ENCODE results near the gene BBS2.

The BBS2 gene, protein sequence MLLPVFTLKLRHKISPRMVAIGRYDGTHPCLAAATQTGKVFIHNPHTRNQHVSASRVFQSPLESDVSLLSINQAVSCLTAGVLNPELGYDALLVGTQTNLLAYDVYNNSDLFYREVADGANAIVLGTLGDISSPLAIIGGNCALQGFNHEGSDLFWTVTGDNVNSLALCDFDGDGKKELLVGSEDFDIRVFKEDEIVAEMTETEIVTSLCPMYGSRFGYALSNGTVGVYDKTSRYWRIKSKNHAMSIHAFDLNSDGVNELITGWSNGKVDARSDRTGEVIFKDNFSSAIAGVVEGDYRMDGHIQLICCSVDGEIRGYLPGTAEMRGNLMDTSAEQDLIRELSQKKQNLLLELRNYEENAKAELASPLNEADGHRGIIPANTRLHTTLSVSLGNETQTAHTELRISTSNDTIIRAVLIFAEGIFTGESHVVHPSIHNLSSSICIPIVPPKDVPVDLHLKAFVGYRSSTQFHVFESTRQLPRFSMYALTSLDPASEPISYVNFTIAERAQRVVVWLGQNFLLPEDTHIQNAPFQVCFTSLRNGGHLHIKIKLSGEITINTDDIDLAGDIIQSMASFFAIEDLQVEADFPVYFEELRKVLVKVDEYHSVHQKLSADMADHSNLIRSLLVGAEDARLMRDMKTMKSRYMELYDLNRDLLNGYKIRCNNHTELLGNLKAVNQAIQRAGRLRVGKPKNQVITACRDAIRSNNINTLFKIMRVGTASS

DNA sequence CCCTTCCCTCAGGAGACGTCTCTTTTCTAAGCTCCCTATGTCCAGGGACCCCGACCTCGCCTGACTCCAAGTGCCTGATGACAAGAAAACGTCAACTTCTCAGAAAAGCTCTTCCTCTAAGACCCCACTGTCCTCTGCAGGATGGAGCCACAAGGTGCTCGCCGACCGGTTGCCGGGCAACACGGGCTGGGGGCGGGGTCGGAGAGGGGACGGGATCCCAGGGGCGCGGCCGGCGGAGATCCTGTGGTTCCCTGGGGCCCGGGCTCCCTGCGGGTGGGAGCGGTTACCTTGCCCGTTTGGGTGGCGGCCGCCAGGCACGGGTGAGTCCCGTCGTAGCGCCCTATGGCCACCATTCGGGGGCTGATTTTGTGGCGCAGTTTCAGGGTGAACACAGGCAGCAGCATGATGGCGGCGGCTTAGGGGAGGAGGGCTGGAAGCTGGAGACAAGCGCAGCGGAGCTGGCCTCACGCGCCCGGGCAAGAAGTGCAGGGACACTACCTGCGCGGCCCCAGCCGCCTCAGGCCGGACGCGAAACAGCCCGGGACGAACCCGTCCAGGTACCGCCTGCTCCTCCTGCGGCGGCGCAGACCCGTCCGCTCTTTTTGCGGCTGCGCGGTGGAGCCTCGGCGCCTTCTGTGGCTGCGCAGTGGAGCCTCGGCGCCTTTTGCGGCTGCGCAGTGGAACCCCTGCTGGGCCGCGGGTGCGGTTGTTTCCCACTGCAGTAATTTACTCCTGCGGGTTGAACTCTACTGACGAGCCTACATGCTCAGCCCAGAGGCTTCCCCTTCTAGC, at the start of gene BBS2:
Gene BBS2, minus strand, starts transcription at position 566 of the 792 bp plus-strand sequence. Its CDS starts 162 bp downstream, at position 404.
- peak; percentile 84 for DNase-seq

DNA sequence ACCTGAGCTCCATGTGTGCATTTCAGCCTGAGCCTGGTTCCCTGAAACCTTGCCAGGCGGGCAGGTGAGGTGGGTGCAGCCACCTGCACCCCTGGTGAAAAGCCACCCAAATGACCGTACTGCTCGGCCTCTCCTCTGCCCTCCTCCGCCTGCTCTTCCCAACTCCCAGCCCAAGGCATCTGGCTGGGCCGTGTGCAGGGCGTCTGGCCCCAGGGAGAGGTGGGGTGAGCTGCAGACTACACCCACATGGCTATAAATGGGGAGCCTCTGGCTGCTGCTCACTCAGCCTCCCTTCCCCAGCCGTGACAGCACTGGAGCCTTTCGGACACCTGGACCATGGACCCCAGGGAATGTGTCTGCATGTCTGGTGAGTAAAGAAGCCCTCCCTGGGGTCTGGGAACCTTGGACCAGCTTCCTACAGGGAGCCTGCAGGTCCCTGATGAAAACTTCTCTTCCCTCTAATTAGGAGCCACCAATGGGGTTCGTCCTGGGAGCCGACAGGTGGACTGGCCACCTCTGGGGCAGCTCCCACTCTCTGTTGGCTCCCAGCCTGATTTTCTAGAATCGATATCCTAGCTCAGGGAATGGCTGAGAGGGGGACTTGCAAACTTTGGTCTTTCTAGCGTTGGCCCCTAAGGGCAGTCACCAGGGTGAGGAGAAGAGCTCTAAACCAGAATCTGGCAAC, 45.1 kb upstream of the BBS2 start, which contains the start of gene MT4:
Gene MT4, plus strand, starts transcription at position 281 of the 685 bp plus-strand sequence. Its CDS starts 56 bp downstream, at position 337.
- no peak for DNase-seq

DNA sequence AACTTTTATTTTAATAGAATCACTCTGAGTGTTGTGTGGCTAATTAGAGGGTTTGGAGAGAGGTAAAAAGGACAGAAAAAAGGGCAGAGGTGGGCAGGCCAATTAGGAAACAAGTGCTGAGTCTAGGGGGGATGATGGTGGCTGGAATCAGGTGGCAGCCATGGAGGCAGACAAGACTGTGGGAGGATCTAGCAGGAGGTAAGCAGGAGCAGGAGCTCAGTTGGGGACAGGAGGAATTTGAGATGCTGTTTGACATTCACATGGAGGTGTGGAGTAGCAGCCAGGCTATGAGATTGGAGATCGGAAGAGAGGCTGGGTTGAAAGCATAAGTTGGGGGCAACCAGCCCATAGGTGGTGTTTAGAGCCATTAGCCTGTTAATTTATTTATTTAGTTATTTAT, 41.3 kb upstream of the BBS2 start:
- DNase-seq, result no peak

DNA sequence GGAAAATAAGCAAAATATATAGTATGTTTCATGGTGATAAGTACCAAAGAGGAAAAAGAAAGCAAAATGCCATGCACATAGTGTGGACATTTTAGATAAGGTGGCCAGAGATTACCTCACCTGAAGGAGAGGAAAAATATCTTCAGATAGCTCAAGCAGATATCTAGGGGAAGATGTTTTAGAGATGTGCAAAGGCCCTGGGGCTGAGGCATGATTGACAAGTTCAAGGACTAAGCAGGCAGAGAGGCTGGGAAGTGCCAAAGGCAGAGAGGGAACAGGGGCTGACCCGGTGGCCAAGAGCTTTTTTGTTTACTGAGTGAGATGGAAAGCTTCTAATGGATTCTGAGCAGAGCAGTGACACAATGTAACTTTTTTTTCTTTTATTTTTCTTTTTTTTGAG, 40.6 kb upstream of the BBS2 start:
- DNase-seq, result no peak

DNA sequence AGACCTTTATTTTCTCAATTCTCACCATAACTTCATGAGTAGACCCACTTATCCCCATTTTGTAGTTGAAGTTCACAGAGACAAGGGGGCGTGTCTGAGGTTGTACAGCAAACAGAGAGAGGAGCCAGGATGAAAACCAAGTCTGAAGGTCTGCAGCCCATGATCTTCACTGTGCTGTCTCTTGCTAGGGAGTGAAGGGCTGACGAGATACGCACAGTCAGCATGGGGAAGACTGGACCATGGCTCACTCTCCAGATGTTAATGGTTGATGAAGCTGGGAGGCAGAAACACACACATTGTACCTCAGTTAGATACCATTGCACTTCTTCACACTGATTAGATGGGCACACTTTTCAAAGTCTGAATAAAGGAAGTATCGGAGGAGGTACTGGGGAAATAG, 39.3 kb upstream of the BBS2 start:
- no peak for DNase-seq

DNA sequence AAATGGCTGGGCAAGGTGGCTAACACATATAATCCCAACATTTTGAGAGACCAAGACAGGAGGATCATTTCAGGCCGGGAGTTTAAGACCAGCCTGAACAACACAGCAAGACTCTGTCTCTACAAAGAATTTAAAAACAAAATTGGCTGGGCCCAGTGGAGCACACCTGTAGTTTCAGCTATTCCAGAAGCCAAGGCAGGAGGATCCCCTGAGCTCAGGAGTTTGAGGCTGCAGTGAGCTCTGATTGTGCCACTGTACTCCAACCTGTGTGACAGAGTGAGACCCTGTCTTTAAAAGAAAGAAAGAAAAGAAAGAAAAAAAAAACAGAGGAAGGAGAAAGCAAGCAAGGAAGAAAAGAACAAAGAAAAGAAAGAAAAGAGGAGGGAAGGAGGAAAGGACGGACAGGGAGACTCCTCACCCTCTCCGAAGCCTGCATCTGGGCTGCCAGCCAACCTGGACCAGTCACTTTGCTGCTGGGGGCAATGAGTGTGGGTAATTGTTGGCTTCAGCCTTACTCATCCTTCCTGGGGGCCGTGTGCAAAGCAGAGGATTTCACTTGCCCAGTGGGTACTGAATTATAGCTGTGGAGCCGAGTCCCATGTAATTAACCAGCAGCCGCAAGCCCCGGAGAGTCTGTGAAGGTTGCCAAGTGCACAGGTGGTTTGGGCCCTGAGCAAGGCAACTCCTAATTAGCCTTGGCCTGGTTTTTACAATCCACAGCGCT, 38.4 kb upstream of the BBS2 start:
- peak; percentile 64 for DNase-seq

DNA sequence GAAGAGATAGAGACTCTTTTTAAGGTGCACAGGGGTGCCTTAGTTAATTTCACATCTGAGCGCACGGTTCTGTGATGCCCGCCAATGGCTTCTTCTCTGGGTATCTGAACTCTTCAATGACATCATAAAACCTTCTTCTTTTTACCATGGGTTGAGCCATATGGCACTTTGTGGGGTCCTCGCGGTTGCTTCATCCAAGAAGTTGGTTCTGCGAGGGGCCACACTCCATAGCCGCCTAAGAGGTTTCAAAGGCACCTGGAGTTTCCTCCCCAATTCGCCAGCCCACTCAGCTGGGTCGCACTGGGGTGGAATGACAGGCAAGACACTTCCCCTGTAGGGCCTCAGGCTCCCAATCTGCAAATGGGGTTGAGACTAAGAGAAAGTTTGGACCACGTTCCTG, 34.6 kb upstream of the BBS2 start:
- no peak for DNase-seq

DNA sequence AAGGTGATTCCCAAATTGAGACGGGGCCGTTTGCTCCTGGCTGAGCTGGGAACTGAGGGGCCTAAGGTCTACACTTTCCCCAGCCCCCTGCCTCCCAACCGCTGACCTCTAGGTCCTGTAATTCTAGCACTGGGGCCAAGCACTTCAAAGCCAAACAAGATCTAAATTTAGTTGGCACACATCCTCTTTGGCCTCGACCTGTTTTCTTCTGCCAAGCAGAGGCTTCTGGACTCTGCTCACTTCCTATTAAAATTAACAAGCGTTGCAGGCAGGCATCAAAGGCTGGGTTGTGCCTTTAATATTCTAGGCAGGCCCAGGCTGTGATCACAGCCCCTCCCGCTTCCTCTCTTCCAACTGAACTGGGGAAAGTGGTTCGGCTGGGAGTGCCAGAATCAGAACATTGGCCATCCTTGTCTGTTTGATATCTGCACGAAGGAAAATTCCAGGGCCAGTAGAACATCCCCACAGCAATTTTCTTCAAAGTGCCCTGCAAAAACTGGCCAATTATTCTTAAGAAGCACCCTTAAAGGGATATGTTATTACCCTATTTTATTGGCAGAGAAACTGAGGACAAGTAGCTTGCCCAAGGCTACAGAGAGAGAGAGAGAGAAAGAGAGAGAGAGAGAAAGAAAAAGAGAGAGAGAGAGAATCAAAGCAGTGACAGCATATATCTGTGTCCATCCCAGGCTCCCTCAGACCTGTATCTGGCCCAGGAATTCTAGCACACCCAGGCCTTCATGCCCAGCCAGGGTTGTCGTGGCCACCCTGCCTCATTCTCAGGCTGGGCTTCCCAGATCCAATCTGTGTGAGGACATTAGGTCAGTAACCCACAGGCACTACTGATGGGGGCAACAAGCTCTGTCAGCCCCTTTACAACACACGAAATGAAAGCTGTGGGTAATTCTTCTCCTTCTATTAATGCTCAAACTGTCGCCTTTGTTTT, 32.2 kb upstream of the BBS2 start:
- no peak for DNase-seq

DNA sequence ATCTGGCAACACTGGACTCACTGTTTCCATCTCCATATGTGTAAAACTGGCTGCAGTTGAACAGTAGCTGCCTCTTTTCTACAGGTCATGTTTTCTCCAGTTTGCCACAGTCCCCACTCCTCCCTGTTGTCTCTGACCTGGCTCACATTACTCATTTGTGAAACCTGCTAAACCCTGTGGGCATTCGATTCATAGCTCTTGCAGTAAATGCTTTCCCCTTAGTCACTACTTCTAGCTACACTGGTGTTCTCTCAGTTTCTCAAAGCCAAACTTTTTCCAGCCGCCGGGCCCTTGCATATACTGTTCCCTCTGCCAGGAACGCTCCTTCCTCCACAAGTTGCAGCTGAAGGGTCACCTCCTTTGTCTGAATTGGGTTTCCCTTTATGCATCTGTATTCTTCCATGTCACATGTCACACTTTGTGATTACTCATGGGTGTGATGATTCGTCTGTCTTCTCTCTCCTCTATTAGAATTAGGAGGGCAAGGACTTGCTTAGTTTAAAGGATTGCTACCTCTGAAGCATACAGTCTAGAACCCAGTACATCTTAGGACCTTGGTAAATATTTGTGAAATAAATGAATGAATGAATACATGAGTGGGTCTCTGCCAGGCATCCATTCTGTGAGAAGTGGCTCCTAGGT, 30.0 kb upstream of the BBS2 start:
- DNase-seq, result no peak

DNA sequence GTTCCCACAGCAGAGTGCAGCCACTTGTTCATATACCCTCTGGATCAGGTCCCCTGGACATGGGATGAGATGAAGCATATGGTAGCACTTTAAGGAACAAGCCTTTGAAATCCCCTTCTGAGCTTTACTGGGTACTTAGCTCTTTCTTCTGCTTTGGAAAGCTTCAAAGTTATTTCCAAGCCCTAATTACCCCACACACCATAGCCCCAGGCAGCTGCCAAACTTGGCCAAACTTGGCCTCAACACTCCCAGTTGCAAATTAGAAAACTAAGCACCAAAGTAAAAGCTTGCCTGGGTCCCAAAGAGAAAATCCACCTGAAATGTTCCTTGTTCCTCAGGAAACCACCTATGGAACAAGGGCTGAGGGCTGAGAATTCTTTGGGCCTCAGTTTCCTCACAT, 29.3 kb upstream of the BBS2 start:
- DNase-seq, result no peak

DNA sequence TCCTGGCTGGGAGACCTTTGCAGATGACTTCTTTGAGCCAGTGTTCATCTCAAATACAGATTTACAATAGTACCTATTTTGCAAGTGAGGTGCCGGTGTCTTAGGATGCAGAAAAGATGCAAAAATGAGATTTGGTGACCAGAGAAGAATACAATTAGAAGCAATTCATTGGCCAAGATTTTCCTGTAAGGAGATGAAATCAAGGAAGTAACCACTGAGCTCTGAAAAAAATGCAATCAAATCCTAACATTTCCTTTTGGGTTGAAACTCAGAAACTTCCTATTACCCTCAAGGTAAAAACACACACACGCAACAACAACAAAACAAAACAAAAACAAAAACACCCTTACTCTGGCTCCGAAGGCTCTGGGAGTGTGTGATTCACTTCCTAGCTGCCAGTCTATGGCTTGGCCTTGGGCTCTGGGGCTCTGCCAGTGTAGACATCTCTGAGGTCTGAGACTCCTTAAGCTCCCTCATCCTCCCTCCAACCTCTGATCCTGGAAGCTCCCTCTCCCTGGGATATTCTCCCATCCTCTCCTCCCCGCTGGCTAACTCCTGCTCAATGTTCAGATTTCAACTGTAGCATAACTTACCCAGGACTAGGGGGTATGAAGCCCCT, 28.2 kb upstream of the BBS2 start:
- no peak for DNase-seq

DNA sequence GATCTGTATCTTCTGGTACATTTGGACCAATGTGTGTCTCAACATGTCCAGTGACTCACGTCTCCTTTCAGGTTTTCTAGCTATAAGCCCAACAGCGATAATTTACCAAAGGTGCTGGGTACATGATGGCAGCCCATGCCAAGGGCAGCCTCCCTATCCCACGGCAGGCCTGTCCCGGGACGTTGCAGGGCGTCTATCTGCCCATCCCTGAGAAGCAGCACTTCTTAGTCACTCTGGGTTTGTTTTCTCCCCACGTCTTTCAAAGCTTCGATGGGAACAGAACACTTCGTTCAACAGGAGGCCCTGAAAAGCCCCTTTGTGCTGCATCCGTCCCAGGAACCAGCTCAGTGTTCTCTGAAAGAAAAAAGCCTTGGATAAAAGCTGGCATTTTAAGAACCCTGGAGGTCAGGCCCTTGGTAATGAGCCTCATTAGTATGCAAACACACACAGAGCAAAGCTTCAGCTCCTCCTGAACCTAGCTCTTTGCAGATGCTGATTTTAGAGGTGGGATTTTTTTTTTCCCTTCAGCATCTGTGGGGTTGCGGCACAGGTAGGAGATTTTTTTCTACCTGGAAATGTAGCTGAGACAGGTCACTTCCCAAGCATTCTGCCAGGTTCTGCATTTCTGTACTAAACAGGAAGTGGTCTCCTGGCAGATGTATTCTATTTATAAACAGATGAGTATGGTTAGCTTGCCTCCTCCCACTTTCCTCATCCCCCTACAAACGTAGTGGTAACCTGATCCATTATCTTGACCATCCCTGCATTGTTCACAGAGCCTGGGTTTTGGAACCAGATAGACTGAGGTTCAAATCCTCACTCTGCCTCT, 27.5 kb upstream of the BBS2 start:
- DNase-seq, result peak; percentile 64

DNA sequence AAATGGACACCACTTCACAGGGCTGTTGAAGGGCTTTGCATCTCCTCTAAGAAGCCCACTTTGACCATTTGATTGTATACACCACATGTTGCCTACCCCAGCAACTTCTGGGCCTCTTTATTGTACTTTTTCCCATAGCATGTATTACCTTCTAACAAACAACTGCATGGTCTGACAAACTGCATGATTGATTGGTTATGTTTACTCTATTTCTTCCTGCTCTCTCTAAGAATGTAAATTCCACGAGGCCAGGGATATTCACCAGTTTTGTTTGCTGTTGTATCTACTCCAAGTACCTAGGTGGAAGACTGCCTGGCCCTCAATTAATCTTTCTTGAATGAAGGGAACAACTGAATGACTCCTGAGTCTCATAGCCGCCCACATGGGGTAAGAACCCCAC, 22.2 kb upstream of the BBS2 start:
- no peak for DNase-seq

DNA sequence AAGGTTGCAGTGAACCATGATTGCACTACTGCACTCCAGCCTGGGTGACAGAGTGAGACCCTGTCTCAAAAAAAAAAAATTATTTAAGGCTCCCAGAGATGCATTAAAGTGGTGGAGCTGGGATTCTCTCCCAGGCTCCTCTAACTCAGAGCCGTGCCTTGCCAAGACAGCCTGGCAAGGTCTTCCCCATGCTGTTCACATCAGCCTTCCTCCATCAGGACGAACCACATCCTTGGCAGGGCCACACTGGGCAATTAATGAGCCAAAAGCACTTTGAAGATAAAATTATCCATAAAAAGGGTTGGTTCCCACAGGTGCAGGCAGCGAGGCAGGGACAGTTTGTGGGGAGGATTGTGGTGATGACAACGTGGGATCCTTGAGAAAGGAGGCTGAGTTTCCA, 19.8 kb upstream of the BBS2 start:
- DNase-seq, result no peak

DNA sequence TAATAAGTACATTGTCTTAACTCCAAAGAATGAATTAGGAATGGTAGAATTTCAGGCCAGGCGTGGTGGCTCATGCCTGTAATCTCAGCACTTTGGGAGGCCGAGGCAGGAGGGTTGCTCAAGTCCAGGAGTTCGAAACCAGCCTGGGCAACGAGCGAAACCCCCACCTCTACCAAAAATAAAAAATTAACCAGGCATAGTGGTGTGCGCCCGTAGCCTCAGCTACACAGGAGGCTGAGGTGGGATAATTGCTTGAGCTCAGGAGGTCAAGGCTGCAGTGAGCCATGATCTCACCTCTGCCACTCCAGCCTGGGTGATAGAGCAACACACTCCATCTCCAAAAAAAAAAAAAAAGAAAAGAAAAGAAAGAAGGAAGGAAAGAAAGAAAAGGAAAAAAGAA, 18.5 kb upstream of the BBS2 start:
- no peak for DNase-seq

DNA sequence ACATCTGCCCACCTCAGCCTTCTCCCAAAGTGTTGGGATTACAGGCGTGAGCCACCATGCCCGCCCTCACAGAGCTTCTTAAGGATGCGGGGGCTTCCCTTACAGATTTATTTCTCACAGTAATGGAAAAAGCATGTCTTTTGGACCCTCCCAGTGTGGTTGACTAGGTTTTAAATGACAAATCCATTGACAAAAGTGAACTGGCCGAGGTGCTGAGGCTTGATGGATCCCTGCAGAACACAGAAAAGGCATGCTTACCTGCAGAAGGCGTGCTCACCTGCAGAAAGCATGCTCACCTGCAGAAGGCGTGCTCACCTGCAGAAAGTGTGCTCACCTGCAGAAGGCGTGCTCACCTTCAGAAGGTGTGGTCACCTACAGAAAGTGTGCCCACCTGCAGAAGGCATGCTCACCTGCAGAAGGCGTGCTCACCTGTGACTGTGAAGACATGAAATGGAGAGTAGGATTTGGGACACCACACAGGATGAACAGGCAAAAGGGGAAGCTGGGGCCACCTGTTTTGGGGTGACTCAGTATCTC, 15.1 kb upstream of the BBS2 start:
- DNase-seq, result no peak

DNA sequence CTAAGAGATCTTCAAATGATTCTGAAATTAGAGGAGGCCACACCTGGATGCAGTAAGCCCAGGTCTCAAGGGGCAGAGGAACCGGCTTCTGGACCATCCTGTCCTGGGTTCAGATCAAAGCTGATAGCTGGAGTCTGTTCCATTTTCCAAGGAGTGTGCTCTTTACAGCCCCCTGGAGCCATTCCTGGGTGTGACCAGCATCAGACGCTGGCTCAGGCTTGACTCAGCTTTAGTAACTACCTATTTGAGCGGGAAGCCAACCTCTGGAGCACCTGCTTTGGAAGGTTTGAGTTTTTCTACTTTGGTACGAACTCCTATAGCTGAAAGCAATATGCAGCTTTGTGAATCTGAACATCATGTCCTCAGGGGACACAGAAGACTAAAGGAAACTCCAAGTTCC, 12.9 kb upstream of the BBS2 start:
- DNase-seq, result no peak

DNA sequence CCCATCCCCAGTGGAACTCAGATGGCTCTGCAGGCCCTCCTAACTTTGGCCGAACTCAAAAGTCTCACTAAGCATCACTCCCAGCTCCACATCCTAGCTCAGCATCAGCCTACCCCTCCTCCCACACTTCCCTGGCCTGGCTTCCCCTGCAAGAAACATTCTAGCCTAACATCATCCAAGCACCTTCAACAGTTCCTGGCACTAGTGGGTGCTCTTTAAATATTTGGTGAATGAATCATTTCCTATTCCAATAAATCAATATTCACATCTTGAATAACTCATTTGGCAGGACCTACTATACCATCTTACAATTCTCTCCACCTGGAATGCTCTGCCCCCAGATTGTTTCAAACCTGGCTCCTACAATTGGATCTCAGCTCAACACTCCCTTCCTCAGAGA, 11.0 kb upstream of the BBS2 start:
- DNase-seq, result peak; percentile 46

DNA sequence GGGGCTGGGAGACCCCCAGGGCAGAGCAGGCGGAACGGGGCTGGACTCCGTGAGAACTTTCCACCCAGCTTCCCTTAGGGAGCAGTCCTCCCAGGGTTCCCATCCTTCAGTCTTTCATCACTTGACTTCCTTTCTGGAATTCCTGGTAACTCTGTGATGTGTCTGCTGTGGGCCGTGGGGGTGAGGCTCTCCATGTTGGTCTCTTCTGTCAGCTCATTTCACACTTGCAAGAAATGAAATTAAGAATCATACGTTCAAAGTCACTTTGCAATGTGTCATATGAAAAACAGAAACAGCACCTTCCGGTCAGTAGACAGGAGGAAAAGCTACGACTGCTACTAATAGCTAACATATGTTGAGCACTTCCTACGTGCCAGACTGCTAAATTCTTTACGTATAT, 5.4 kb upstream of the BBS2 start:
- peak; percentile 88 for DNase-seq

All from fibroblast of upper back skin (primary cell).